ENCODE measurements around the gene TSPAN9. TPM values are rescaled to one million over a fixed set of nuclear protein-coding genes. Genes with fewer than 3 reads are reported as not detected.

Gene TSPAN9
- total RNA-seq, 3 donors from 2014 or later, result 0.68 to 1.4 (median 0.95) TPM

DNA sequence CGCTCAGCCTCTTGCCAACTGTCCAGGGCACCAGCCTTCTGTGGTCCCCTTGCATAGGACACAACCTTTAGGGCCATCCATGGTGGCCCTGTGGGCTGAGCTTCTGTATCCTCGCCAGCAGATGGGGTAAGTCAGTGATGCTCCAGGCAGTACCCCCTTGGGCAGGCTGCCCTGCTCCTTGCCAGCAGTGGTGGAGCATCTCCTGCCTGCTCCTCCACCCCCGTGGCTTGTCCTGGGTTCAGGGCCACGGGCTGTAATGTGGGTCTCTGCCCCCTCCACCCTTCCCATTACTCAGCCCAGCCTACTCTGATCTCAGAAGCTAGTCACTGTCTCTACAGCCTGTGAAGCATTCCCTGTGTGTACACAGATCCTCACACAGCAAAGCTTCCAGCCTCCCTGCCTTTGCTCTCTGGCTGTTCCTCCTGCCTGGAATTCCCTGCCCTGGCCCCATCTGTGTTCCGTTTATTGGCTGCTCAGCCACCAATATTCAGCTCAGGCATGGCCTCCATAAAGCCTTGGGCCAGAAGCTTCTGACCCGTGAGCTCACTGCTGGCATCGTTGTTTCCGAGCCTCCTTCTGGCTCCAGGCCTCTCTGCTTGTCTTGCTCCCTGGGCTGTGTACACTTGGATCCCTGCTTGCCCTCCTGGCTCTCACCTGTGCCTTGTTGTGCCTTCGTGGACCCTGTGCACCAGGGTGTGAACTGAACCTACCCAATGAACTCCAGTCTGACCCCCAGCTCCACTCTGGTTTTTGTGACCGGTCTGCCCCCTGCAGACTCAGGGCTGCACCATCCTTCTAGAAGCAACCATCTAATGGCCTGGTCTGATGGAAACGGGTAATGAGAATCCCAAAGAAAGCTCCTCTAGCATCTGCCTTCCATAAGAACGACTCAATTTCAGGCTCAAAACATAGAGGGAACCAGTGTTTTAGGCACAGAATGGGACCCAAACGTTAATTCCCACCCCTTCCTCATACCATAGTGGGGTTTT is 236.8 kb downstream of the TSPAN9 start:
- H3K27me3 Mint-ChIP-seq (ENCODE audit: low read depth), result peaks cover 10% of the 10 kb centered on the region
- H3K4me3 Mint-ChIP-seq, result no peak overlapping the region
- H3K4me1 Mint-ChIP-seq (ENCODE audit: low read depth), result no peaks in the 10 kb centered on the region
- peak; percentile 67 to 72 for ATAC-seq
- no peak for DNase-seq
- no peaks in the 10 kb centered on the region for H3K36me3 Mint-ChIP-seq (ENCODE audit: insufficient read depth)
- no peaks in the 10 kb centered on the region for H3K9me3 Mint-ChIP-seq

DNA sequence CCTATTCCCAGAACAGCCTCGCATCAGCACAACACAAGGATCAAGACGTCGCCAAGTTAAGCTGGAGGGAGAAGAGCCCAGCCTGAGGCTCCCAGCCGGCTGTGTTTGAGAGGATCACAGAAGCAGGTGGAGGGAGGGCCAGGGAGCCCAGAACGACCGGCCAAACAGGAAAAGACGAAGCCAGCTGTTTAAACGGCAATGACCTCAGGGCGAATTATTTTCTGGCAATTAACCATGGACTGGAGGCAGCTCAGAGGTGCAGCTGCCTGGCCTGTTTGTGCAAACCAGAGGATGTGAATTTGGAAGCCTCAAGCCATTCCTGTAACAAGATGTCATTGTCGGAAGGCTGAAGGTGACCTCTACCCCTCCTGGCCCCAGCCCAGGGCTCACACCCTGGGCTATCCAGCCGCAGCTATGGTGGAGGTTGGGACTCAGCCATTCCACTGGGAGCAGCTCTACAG is 238.1 kb downstream of the TSPAN9 start:
- H3K4me3 Mint-ChIP-seq, result no peak overlapping the region
- ATAC-seq, result no peak

GRCh38 chr12:3316776-3317480 is 239.7 kb downstream of the TSPAN9 start:
- H3K9me3 Mint-ChIP-seq, result no peaks in the 10 kb centered on the region
- no peak overlapping the region for H3K4me3 Mint-ChIP-seq
- H3K36me3 Mint-ChIP-seq (ENCODE audit: insufficient read depth), result no peaks in the 10 kb centered on the region
- DNase-seq (no peak), ATAC-seq (no peak)
- peaks cover 9% of the 10 kb centered on the region for H3K27me3 Mint-ChIP-seq (ENCODE audit: low read depth)
- H3K4me1 Mint-ChIP-seq (ENCODE audit: low read depth), result no peaks in the 10 kb centered on the region

More for the DNA sequence above, 238.1 kb downstream of the TSPAN9 start:
- no peaks in the 10 kb centered on the region for H3K9me3 Mint-ChIP-seq
- no peak for DNase-seq
- no peaks in the 10 kb centered on the region for H3K36me3 Mint-ChIP-seq (ENCODE audit: insufficient read depth)
- H3K4me1 Mint-ChIP-seq (ENCODE audit: low read depth), result no peaks in the 10 kb centered on the region
- H3K27me3 Mint-ChIP-seq (ENCODE audit: low read depth), result peaks cover 8% of the 10 kb centered on the region

DNA sequence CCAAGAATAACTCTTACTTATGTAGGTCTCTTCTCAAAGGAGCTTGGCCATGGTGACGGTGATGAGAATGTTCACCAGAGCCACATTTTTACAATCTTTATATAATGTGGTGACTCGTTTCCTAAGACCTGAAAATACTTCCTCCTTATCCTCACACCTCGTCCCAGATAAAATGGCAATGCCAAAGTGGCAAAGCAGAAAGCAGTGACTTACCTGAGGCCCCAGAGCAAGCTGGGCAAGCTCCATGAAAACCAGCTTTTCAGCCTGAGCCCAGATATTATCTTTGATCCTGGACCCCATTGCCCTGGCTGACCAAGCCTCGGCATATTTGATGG is 240.3 kb downstream of the TSPAN9 start:
- no peaks in the 10 kb centered on the region for H3K36me3 Mint-ChIP-seq (ENCODE audit: insufficient read depth)
- DNase-seq (no peak), ATAC-seq (no peak)
- peaks cover 9% of the 10 kb centered on the region for H3K27me3 Mint-ChIP-seq (ENCODE audit: low read depth)
- no peak overlapping the region for H3K4me3 Mint-ChIP-seq
- H3K9me3 Mint-ChIP-seq, result no peaks in the 10 kb centered on the region
- no peaks in the 10 kb centered on the region for H3K4me1 Mint-ChIP-seq (ENCODE audit: low read depth)

GRCh38 chr12:3317841-3318501 is 240.8 kb downstream of the TSPAN9 start:
- Mint-ChIP-seq H3K4me1 (ENCODE audit: low read depth) (no peaks in the 10 kb centered on the region), H3K27me3 (ENCODE audit: low read depth) (peaks cover 9% of the 10 kb centered on the region), H3K9me3 (no peaks in the 10 kb centered on the region), H3K4me3 (no peak overlapping the region), H3K36me3 (ENCODE audit: insufficient read depth) (no peaks in the 10 kb centered on the region)
- no peak for ATAC-seq
- DNase-seq, result no peak

- Mint-ChIP-seq H3K4me3 (no peak overlapping the region), H3K4me1 (ENCODE audit: low read depth) (no peaks in the 10 kb centered on the region), H3K9me3 (no peaks in the 10 kb centered on the region), H3K36me3 (ENCODE audit: insufficient read depth) (no peaks in the 10 kb centered on the region), H3K27me3 (ENCODE audit: low read depth) (peaks cover 9% of the 10 kb centered on the region)
- DNase-seq, result no peak
- ATAC-seq, result no peak
These were observed 242.7 kb downstream of the TSPAN9 start for GRCh38 chr12:3319723-3320492.

DNA sequence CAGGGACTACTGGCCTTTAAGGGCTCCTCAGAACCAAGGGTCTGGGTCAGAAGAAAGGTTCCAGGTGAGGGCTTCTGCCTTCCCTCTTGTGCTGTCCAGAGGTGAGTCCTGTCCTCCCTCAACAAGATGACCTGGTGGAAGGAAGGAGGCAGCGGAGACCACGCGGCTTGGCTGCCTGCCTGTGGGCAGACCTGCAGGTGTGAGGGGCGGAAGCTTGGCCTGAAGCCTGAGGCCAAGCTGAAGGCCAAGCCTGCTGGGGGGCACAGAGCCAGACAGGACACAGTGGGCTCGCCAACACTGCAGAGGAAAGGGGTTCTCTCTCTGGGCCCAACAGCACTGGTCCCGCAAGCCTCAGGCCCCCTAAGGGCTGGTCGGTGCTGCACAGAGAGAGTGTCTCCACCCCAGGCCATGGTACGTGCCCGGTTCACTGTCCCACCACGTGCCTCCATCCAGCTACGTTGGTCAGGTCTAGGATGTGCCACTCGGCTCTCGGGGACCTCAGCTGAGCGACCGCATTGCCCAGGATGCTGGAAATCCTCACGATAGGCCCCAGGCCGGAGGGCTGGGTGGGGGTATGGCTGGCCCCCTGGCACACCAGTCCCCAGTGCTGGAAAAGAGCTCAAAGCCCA is 243.8 kb downstream of the TSPAN9 start:
- H3K27me3 Mint-ChIP-seq (ENCODE audit: low read depth), result peaks cover 3% of the 10 kb centered on the region
- H3K36me3 Mint-ChIP-seq (ENCODE audit: insufficient read depth), result no peaks in the 10 kb centered on the region
- H3K4me1 Mint-ChIP-seq (ENCODE audit: low read depth), result no peaks in the 10 kb centered on the region
- no peak overlapping the region for H3K4me3 Mint-ChIP-seq
- ATAC-seq (no peak), DNase-seq (no peak)
- H3K9me3 Mint-ChIP-seq, result no peaks in the 10 kb centered on the region

GRCh38 chr12:3321881-3322280 is 244.7 kb downstream of the TSPAN9 start:
- Mint-ChIP-seq H3K36me3 (ENCODE audit: insufficient read depth) (no peaks in the 10 kb centered on the region), H3K27me3 (ENCODE audit: low read depth) (peaks cover 3% of the 10 kb centered on the region), H3K4me1 (ENCODE audit: low read depth) (no peaks in the 10 kb centered on the region), H3K4me3 (no peak overlapping the region), H3K9me3 (no peaks in the 10 kb centered on the region)
- ATAC-seq (no peak), DNase-seq (no peak)

DNA sequence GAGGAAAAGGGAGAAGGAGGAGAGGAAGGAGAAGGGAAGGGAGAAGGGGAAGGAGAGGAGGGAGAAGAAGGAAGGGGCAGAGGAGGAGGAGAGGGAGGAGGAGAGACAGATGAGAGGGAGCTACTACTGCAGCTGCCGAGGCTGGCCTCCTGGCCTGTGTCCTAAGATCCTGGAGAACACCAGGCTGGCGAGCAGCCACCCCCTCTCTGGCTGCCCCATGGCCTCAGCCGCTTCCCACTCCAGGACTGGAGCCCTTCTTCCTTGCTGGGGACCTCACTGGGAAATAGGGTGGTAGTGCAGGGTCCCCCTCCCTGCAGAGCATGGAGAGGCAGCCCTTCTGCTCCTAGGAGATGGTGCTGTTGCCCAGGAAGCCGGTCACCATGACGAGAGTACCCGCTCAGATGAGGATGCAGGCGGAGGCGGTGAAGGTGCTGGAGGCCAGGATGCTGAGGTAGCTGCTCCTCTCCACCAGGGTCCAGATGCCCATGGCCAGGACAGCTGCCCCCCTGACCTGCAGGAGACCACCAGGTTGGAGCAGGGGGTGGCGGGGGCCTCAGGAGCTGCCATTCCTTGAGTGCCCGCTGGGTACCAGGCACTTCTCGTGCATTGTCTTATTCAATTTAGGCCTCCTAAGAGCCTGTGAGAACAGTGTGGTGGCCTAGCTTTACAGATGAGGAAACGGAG is 246.0 kb downstream of the TSPAN9 start:
- Mint-ChIP-seq H3K36me3 (ENCODE audit: insufficient read depth) (no peaks in the 10 kb centered on the region), H3K27me3 (ENCODE audit: low read depth) (peaks cover 3% of the 10 kb centered on the region)
- ATAC-seq, result no peak

GRCh38 chr12:3325736-3326135 is 248.6 kb downstream of the TSPAN9 start:
- no peaks in the 10 kb centered on the region for H3K4me1 Mint-ChIP-seq (ENCODE audit: low read depth)
- no peaks in the 10 kb centered on the region for H3K36me3 Mint-ChIP-seq (ENCODE audit: insufficient read depth)
- DNase-seq (no peak), ATAC-seq (no peak)
- H3K4me3 Mint-ChIP-seq, result no peak overlapping the region
- no peaks in the 10 kb centered on the region for H3K9me3 Mint-ChIP-seq
- no peaks in the 10 kb centered on the region for H3K27me3 Mint-ChIP-seq (ENCODE audit: low read depth)

More for the DNA sequence above, 246.0 kb downstream of the TSPAN9 start:
- no peaks in the 10 kb centered on the region for H3K4me1 Mint-ChIP-seq (ENCODE audit: low read depth)
- no peak for DNase-seq
- no peak overlapping the region for H3K4me3 Mint-ChIP-seq
- no peaks in the 10 kb centered on the region for H3K9me3 Mint-ChIP-seq

- no peak for DNase-seq
- Mint-ChIP-seq H3K9me3 (no peaks in the 10 kb centered on the region), H3K4me1 (ENCODE audit: low read depth) (no peaks in the 10 kb centered on the region), H3K36me3 (ENCODE audit: insufficient read depth) (no peaks in the 10 kb centered on the region), H3K4me3 (no peak overlapping the region), H3K27me3 (ENCODE audit: low read depth) (no peaks in the 10 kb centered on the region)
- ATAC-seq, result no peak
These were observed 249.1 kb downstream of the TSPAN9 start for GRCh38 chr12:3326156-3326849.

GRCh38 chr12:3326850-3327780 is 249.9 kb downstream of the TSPAN9 start:
- no peak for ATAC-seq
- H3K27me3 Mint-ChIP-seq (ENCODE audit: low read depth), result no peaks in the 10 kb centered on the region
- H3K9me3 Mint-ChIP-seq, result no peaks in the 10 kb centered on the region
- DNase-seq, result no peak
- no peak overlapping the region for H3K4me3 Mint-ChIP-seq
- H3K4me1 Mint-ChIP-seq (ENCODE audit: low read depth), result no peaks in the 10 kb centered on the region
- no peaks in the 10 kb centered on the region for H3K36me3 Mint-ChIP-seq (ENCODE audit: insufficient read depth)

All from activated T-cell treated with anti-CD3 and anti-CD28 coated beads, Interleukin-2, amount 50 U/mL, for 4 hours (primary cell).